ENCODE data around the gene DNAJC5G.

GRCh38 chr2:27238976-27239375, 36.3 kb upstream of the DNAJC5G start:
- TF ChIP-seq PKNOX1 (IDR thresholded peaks at IDR 0.05) (no peak), SP1 (IDR thresholded peaks at IDR 0.05) (no peak), SUZ12 (IDR thresholded peaks at IDR 0.05) (no peak), L3MBTL2 (conservative IDR thresholded peaks at IDR 0.05) (no peak), BHLHE40 (IDR thresholded peaks at IDR 0.05; ENCODE audit: borderline replicate concordance) (no peak), ARNT (IDR thresholded peaks at IDR 0.05) (no peak), LEF1 (IDR thresholded peaks at IDR 0.05; ENCODE audit: borderline replicate concordance) (no peak), TARDBP (IDR thresholded peaks at IDR 0.05) (no peak), ELF4 (IDR thresholded peaks at IDR 0.05) (no peak), NFRKB (IDR thresholded peaks at IDR 0.05) (no peak)
